ENCODE measurements around the gene TBCK. TPM values are rescaled to one million over a fixed set of nuclear protein-coding genes. Genes with fewer than 3 reads are reported as not detected.

The TBCK gene
- total RNA-seq, 1 donor from 2014 or later: 64.2 TPM

GRCh38 chr4:106038012-106038411 lies 278.0 kb downstream of the TBCK start:
- H3K9me3 Mint-ChIP-seq: no peaks in the 10 kb centered on the region
- no peak for TF ChIP-seq CTCF (IDR thresholded peaks at IDR 0.05; ENCODE audit: unreplicated experiment)
- DNase-seq (ENCODE audit: low spot score in 2 of 2, unreplicated experiment in 2 of 2): no peak
- no peaks in the 10 kb centered on the region for H3K36me3 Mint-ChIP-seq
- no peaks in the 10 kb centered on the region for H3K27me3 Mint-ChIP-seq (ENCODE audit: low read depth)
- H3K4me1 Mint-ChIP-seq: peaks cover 73% of the 10 kb centered on the region
- H3K4me3 Mint-ChIP-seq: no peak overlapping the region
- peak overlapping the region; percentile 37 for H3K27ac Mint-ChIP-seq

GRCh38 chr4:106036848-106037247 lies 279.2 kb downstream of the TBCK start:
- Mint-ChIP-seq H3K27me3 (ENCODE audit: low read depth) (no peaks in the 10 kb centered on the region), H3K4me3 (no peak overlapping the region), H3K36me3 (peaks cover under 1% of the 10 kb centered on the region), H3K27ac (no peak overlapping the region), H3K9me3 (peaks cover 1% of the 10 kb centered on the region), H3K4me1 (peaks cover 73% of the 10 kb centered on the region)
- no peak for TF ChIP-seq CTCF (IDR thresholded peaks at IDR 0.05; ENCODE audit: unreplicated experiment)
- DNase-seq (ENCODE audit: low spot score in 2 of 2, unreplicated experiment in 2 of 2): no peak

- Mint-ChIP-seq H3K36me3 (peaks cover 5% of the 10 kb centered on the region), H3K27ac (no peak overlapping the region)
These were observed 279.7 kb downstream of the TBCK start for GRCh38 chr4:106036334-106036733.

GRCh38 chr4:106035204-106035603 lies 280.8 kb downstream of the TBCK start:
- no peak overlapping the region for H3K4me3 Mint-ChIP-seq
- TF ChIP-seq CTCF (IDR thresholded peaks at IDR 0.05; ENCODE audit: unreplicated experiment): no peak
- H3K27me3 Mint-ChIP-seq (ENCODE audit: low read depth): no peaks in the 10 kb centered on the region
- H3K4me1 Mint-ChIP-seq: peaks cover 59% of the 10 kb centered on the region
- DNase-seq (ENCODE audit: low spot score in 2 of 2, unreplicated experiment in 2 of 2): no peak
- no peak overlapping the region for H3K27ac Mint-ChIP-seq
- peaks cover 6% of the 10 kb centered on the region for H3K36me3 Mint-ChIP-seq
- H3K9me3 Mint-ChIP-seq: peaks cover 18% of the 10 kb centered on the region

More at GRCh38 chr4:106036334-106036733, 279.7 kb downstream of the TBCK start:
- TF ChIP-seq CTCF (IDR thresholded peaks at IDR 0.05; ENCODE audit: unreplicated experiment): no peak
- H3K4me1 Mint-ChIP-seq: peaks cover 71% of the 10 kb centered on the region
- DNase-seq (ENCODE audit: low spot score in 2 of 2, unreplicated experiment in 2 of 2): no peak
- no peak overlapping the region for H3K4me3 Mint-ChIP-seq
- H3K9me3 Mint-ChIP-seq: peaks cover 7% of the 10 kb centered on the region
- H3K27me3 Mint-ChIP-seq (ENCODE audit: low read depth): no peaks in the 10 kb centered on the region

- H3K9me3 Mint-ChIP-seq: peaks cover 22% of the 10 kb centered on the region
- no peak for TF ChIP-seq CTCF (IDR thresholded peaks at IDR 0.05; ENCODE audit: unreplicated experiment)
- H3K4me1 Mint-ChIP-seq: peaks cover 55% of the 10 kb centered on the region
- peaks cover 6% of the 10 kb centered on the region for H3K36me3 Mint-ChIP-seq
- no peak overlapping the region for H3K4me3 Mint-ChIP-seq
- no peak for DNase-seq (ENCODE audit: low spot score in 2 of 2, unreplicated experiment in 2 of 2)
- peak overlapping the region; percentile 69 for H3K27ac Mint-ChIP-seq
- H3K27me3 Mint-ChIP-seq (ENCODE audit: low read depth): no peaks in the 10 kb centered on the region
These were observed 281.3 kb downstream of the TBCK start for GRCh38 chr4:106034751-106035150.

- TF ChIP-seq CTCF (IDR thresholded peaks at IDR 0.05; ENCODE audit: unreplicated experiment): no peak
- Mint-ChIP-seq H3K4me3 (no peak overlapping the region), H3K36me3 (peaks cover 6% of the 10 kb centered on the region), H3K9me3 (peaks cover 27% of the 10 kb centered on the region), H3K27ac (peak overlapping the region; percentile 69), H3K27me3 (ENCODE audit: low read depth) (no peaks in the 10 kb centered on the region), H3K4me1 (peaks cover 49% of the 10 kb centered on the region)
- DNase-seq (ENCODE audit: low spot score in 2 of 2, unreplicated experiment in 2 of 2): no peak
These were observed 281.8 kb downstream of the TBCK start for GRCh38 chr4:106034220-106034619.

Data from mesothelial cell of epicardium (in vitro differentiated cells).